GM19023 (cell line): Measurements from ENCODE around the gene TMEM217.
"Not testable (repeated sequence)": the region's sequence is repeated elsewhere in the genome, so short reads cannot be mapped to it uniquely, and the experiment has no call there.

Source experiments
- ATAC-seq: cut with Tn5 transposase; IDR thresholded peaks from one replicate; pipeline ENCODE4 v1.9.1; 2021; ENCODE audit warnings: mild to moderate bottlenecking, moderate library complexity; ENCODE audit not compliant: unreplicated experiment

Gene TMEM217

DNA sequence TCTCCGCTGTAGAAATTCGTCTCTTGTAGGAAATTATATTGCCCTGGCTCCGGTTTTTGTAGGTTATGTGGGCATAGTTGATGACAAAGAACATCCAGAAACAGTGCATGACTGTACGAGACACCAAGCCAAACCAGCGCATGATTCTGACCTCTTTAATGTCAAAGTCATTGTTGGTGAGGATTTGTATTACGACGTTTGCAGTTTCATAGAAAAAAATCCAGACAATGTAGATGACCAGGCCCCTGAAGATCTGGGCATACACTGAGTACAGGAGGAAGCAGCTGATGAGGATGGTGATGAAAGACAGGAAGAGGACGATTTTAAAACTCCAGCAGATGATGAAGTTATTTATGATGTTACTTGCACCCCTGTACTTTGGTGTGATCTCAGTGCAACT lies 39.4 kb downstream of the TMEM217 start:
- ATAC-seq = no peak

- ATAC-seq = no peak
These were observed 39.9 kb downstream of the TMEM217 start for GRCh38 chr6:37218061-37218460.

GRCh38 chr6:37212268-37212667 lies 45.7 kb downstream of the TMEM217 start:
- ATAC-seq = no peak

GRCh38 chr6:37210313-37210968 lies 47.5 kb downstream of the TMEM217 start:
- no peak for ATAC-seq

- no peak for ATAC-seq
These were observed 48.3 kb downstream of the TMEM217 start for GRCh38 chr6:37209461-37210205.

DNA sequence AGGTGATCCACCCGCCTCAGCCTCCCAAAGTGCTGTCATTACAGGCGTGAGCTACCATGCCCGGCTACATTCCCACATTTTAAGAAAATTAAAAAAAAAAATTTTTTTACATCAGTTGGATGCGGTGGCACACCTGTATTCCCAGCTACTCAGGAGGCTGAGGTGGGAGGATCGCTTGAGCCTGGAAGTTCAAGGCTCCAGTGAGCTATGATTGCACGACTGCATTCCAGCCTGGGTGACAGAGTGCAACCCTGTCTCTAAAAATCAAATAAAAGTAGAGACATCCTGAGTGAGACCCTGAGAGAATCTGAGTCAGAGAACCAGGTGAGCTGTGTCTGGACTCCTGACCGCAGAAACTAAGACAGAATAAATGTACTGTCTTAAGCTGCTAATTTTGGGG lies 49.2 kb downstream of the TMEM217 start:
- ATAC-seq = no peak

DNA sequence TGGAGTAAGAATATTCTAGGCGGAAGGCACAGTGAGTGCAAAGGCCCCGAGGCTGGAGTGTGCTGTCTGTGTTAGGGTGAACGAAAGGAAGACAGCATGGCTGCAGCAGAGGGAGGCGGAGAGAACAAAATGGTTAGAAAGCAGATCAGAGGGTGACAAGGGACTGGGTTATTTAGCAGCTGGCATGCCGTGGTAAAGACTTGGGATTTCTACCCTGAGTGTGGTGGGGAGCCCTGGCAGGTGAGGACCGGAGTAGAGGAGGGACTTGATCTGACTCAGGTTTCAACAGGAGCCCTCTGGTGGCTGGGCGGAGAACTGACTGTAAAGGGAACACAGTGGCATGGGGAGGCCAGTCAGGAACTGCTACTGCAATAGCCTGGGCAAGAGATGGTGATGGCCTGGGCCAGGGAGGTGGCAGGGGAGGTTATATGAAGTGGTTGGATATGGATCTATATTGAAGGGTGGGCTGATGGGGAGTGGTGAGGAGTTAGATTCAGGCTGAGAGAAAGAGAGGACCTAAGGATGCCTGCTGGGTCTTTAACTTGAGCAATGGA lies 50.0 kb downstream of the TMEM217 start:
- no peak for ATAC-seq

DNA sequence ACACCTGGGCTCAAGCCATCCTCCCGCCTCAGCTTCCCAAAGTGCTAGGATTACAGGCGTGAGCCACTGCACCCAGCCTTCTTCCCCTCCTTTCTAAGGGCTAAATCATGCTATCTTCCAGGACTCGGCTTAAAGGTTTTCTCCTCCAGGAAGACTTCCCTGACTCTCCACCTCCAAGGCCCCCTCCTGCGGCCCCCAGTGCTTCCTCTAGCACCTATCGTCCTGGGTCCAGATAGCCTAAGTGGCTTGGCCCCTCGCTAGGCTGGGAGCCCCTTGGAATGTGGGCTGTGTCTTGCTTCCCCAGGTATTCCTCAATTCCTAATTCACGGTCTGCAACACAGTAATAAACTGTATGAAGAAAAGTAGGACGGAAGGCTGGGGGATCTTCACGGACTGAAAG lies 51.3 kb downstream of the TMEM217 start:
- ATAC-seq = no peak

DNA sequence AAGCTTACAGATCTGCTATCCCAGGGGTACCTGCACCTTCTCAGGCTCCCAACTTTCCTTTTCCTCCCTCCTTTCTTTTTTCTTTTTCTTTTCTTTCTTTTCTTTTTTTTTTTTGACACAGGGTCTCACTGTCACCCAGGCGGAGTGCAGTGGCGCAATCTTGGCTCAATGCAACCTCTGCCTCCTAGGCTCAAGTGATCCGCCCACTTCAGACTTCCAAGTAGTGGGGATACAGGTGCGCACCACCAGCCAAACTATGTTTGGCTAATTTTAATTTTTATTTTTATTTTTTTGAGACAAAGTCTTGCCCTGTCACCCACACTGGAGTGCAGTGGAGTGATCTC lies 52.0 kb downstream of the TMEM217 start:
- ATAC-seq = no peak

DNA sequence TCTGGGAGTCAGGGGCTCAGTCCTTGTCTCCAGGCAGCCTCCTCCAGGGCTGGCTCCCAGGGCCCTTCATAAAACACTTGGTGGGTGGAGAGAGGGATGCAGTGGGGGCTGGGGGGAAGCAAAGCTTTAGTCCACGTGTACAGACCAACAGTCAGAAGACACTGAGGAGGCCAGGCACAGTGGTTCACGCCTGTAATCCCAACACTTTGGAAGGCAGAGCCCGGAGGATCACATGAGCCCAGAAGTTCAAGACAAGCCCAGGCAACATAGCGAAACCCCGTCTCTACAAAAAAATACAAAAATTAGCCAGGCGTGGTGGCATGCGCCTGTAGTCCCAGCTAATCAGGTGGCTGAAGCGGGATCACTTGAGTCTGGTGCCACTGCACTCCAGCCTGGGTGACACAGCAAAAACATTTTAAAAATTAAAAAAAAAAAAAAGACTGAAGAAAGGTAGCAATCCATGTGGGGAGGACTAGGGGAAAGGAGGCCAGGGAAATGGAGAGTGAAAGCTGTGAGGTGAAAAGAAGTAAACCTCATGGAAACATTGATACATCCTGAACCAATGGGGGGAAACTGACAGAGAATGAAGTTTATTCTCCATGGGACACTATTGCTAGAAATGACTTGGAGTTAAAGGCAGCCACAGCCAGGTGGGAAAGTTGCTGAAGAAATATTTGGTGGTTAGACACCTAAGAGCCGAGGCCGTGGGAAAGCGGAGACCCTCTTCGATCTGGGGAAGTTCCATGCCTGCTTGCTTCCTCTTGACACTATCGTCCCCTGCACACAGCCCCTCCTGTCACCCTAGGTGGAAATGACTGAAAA lies 52.6 kb downstream of the TMEM217 start:
- no peak for ATAC-seq

GRCh38 chr6:37204014-37204751 lies 53.8 kb downstream of the TMEM217 start:
- ATAC-seq = no peak

DNA sequence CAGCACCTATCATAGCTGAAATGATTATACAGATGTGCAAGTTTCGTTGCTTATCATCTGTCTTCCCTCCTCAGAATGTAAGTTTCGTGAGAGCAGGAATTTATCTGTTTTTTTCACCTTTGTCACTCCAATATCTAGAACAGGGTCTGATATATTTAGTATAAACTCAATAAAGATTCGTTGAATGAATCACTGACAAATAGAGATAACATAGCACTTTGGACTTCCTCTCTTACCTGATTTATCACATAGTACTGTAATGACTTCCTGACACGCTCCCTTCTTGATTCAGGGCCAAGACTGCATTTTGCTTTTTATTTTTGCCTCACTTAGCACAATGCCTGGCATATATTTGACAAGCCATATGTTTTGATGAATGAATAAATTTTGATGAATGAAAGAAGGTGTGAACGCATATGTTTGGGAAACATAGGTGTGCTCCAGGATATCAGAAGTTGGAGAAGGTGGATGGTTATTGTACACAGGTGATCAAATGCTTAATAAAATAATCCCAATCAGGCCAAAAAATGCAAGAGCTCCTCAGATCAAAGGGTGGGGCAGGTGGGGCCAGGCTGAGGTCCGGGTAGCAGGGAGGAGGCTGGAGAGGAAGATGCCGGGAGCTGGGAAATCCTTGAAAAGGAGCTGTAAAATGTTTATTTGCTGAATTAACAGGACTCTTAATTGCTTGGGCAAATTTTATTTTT lies 55.0 kb downstream of the TMEM217 start:
- ATAC-seq = no peak

- ATAC-seq = no peak
These were observed 56.2 kb downstream of the TMEM217 start for GRCh38 chr6:37201726-37202125.

- no peak for ATAC-seq
These were observed 57.9 kb downstream of the TMEM217 start for GRCh38 chr6:37200085-37200484.

GRCh38 chr6:37196451-37196850 lies 61.5 kb downstream of the TMEM217 start:
- ATAC-seq = not testable (repeated sequence)

GRCh38 chr6:37194886-37195285 lies 63.1 kb downstream of the TMEM217 start:
- ATAC-seq = not testable (repeated sequence)

DNA sequence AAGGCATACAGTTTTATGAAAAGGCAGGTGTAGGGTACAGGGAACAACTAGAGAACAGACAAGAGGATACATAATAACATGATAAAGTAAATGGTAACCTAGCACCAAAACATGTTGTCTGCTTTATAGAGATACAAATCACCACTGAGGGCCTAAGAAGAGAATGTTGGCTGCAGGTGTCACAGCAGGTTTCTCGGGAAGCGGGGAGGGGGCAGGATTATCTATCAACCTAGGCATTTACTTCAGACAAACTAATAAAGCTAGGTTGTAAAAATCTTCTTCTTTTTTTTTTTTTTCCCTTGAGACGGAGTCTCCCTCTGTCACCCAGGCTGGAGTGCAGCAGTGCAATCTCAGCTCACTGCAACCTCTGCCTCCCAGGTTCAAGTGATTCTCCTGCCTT lies 65.3 kb downstream of the TMEM217 start:
- no peak for ATAC-seq

DNA sequence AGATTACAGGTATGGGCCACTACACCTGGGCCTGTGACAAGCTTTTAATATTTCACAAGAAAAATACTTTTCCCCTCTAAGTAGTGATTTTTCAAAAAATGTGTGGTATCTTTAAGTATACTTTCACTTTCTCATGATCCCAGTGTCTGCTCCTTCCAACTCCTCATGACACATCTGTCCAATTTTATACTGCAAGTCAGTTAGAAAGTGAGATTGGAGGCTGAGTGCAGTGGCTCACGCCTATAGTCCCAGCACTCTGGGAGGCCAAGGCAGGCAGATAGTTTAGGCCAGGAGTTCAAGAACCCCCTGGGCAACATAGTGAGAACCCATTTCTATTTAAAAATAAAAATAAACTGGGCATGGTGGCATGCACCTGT lies 67.8 kb downstream of the TMEM217 start:
- no peak for ATAC-seq

DNA sequence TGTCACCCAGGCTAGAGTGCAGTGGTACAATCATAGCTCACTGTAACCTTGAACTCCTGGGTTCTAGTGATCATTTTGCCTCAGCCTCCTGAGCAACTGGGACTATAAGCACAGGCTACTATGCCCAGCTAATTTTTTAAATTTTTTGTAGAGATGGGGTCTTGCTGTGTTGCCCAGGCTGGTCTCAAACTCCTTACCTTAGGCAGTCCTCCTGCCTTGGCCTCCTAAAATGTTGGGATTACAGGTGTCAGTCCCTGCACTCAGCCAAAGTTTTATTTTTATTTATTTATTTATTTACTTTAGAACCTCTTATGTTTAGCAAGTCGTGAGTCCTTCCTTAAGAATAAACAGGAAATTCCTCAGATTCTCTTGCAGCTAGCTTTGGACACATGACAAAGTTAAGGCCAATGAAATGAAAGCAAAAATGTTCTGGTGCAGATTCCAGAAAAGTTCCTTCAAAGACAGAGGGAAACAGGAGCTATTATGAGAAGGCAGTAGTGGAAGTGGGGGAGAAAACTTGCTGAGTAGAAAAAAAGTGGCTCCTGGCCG lies 68.9 kb downstream of the TMEM217 start:
- ATAC-seq = no peak
